Measurements from ENCODE around the gene MACF1.
"Not testable (repeated sequence)": the region's sequence is repeated elsewhere in the genome, so short reads cannot be mapped to it uniquely, and the experiment has no call there.

MACF1 gene

GRCh38 chr1:39427912-39428311, 223.4 kb downstream of the MACF1 start:
- DNase-seq, result no peak

GRCh38 chr1:39431927-39432326, 227.4 kb downstream of the MACF1 start:
- no peak for DNase-seq

- DNase-seq, result no peak
Observed at GRCh38 chr1:39434797-39435395, 230.4 kb downstream of the MACF1 start.

- no peak for DNase-seq
Observed at GRCh38 chr1:39435597-39435996, 231.1 kb downstream of the MACF1 start.

GRCh38 chr1:39436842-39437241, 232.3 kb downstream of the MACF1 start:
- no peak for DNase-seq

GRCh38 chr1:39438042-39438441, 233.5 kb downstream of the MACF1 start:
- DNase-seq, result no peak

GRCh38 chr1:39440856-39441255, 236.4 kb downstream of the MACF1 start:
- DNase-seq, result no peak

GRCh38 chr1:39441797-39442196, 237.3 kb downstream of the MACF1 start:
- no peak for DNase-seq

GRCh38 chr1:39445573-39445972, 241.1 kb downstream of the MACF1 start:
- no peak for DNase-seq

GRCh38 chr1:39446986-39447567, 242.6 kb downstream of the MACF1 start:
- DNase-seq, result no peak

- not testable (repeated sequence) for DNase-seq
Observed at GRCh38 chr1:39450041-39450440, 245.5 kb downstream of the MACF1 start.

GRCh38 chr1:39450956-39451606, 246.6 kb downstream of the MACF1 start:
- no peak for DNase-seq

GRCh38 chr1:39452081-39452480, 247.6 kb downstream of the MACF1 start:
- no peak for DNase-seq

GRCh38 chr1:39452540-39452939, 248.0 kb downstream of the MACF1 start:
- DNase-seq, result no peak

GRCh38 chr1:39453603-39454002, 249.1 kb downstream of the MACF1 start:
- no peak for DNase-seq

GRCh38 chr1:39458991-39459390, 254.5 kb downstream of the MACF1 start:
- no peak for DNase-seq

- DNase-seq, result no peak
Observed at GRCh38 chr1:39462074-39462473, 257.6 kb downstream of the MACF1 start.

GRCh38 chr1:39466413-39467107, 262.1 kb downstream of the MACF1 start:
- DNase-seq, result no peak

- DNase-seq, result not testable (repeated sequence)
Observed at GRCh38 chr1:39467108-39467720, 262.7 kb downstream of the MACF1 start.

GRCh38 chr1:39469150-39469549, 264.7 kb downstream of the MACF1 start:
- no peak for DNase-seq

GRCh38 chr1:39470040-39470439, 265.5 kb downstream of the MACF1 start:
- DNase-seq, result no peak

- no peak for DNase-seq
Observed at GRCh38 chr1:39472826-39473225, 268.3 kb downstream of the MACF1 start.

GRCh38 chr1:39473324-39473723, 268.8 kb downstream of the MACF1 start:
- no peak for DNase-seq

- DNase-seq, result no peak
Observed at GRCh38 chr1:39474810-39475209, 270.3 kb downstream of the MACF1 start.
